A549 (cell line): Measurements from ENCODE around the gene ATG4A.

Source experiments
- CEBPB ChIP-seq, 2 experiments: fragments of >200 bp in 1 of 2; sonication (Bioruptor Twin) in 1 of 2; formaldehyde crosslinking in 1 of 2; IDR thresholded peaks; 2 replicates each; pipeline ENCODE4 v1.6.1; 2012 to 2016
- CHD2 ChIP-seq: fragments of 150-350 bp; IDR thresholded peaks from 2 replicates; pipeline ENCODE4 v1.6.1; 2014; ENCODE audit warnings: low read length; ENCODE audit not compliant: partially characterized antibody
- MYC ChIP-seq: IDR thresholded peaks from 2 replicates; pipeline ENCODE4 v1.6.1; 2012; ENCODE audit warnings: mild to moderate bottlenecking, inconsistent platforms, low read length, improper control_type of control experiment, borderline replicate concordance
- RAD21 ChIP-seq, 2 experiments: fragments of >200 bp in 1 of 2; sonication (Bioruptor Twin) in 1 of 2; formaldehyde crosslinking in 1 of 2; IDR thresholded peaks in 1 of 2; conservative IDR thresholded peaks in 1 of 2; 2 replicates in 1 of 2; 3 replicates in 1 of 2; pipeline ENCODE4 v1.6.1; 2012 to 2018; ENCODE audit warnings: inconsistent platforms in 1 of 2
- TF ChIP-seq, protein P1 (sequence below): fragments of >200 bp; sonication (Bioruptor Twin); formaldehyde crosslinking; IDR thresholded peaks from 3 replicates; pipeline ENCODE4 v1.5.1; 2016
- TF ChIP-seq, protein P2 (sequence below): IDR thresholded peaks from 2 replicates; pipeline ENCODE4 v1.6.1; 2012

DNA sequence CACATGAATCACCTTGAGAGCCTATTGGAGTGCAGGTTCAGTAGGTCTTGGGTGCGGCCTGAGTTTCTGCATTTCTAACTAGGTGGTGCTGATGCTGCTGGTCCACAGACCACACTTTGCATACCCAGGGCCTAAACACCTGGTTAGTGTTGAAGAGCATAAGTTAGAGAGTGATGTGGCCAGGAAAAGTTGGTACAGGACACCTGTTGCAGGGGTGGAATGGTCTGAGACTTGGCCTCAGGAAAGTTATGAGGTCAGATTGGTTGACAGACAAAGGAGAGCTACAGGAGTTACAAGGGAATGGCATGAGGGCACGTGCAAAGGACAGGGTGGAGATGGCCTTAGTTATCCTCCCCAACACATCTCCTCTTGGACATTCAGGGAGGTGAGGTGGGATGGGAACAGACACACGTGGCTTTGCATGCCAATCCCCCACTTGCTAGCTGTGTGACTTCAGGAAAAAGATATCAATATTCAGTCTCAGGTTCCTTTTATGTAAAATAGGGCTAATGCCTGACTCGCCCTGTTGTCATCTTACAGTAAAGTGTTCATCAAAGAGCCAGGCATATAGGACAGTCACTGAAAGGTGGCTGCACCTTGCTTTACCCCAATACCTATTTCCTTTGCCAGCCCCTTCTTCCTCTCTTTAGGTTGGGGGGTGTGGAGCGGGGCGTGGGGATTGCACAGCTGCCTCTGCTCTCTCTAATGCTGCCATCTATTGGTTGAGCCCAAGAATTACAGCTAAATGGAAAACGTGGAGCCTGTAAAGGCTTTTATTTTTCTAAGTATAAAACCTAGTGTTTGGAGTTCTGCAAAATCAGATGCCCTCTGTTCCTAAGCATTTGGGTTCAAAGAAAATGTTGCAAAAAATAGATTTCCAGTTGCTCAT is 47.5 kb downstream of the ATG4A start:
- TF ChIP-seq MYC (no peak), RAD21 (conservative IDR thresholded peaks at IDR 0.05 in 1 of 2, IDR thresholded peaks at IDR 0.05 in 1 of 2) (peak in 1 of 2 experiments; percentile 24; a peak in 2 of 5 replicates), CHD2 (no peak), CEBPB (IDR thresholded peaks at IDR 0.05) (no peak)
- TF ChIP-seq, protein P1, sequence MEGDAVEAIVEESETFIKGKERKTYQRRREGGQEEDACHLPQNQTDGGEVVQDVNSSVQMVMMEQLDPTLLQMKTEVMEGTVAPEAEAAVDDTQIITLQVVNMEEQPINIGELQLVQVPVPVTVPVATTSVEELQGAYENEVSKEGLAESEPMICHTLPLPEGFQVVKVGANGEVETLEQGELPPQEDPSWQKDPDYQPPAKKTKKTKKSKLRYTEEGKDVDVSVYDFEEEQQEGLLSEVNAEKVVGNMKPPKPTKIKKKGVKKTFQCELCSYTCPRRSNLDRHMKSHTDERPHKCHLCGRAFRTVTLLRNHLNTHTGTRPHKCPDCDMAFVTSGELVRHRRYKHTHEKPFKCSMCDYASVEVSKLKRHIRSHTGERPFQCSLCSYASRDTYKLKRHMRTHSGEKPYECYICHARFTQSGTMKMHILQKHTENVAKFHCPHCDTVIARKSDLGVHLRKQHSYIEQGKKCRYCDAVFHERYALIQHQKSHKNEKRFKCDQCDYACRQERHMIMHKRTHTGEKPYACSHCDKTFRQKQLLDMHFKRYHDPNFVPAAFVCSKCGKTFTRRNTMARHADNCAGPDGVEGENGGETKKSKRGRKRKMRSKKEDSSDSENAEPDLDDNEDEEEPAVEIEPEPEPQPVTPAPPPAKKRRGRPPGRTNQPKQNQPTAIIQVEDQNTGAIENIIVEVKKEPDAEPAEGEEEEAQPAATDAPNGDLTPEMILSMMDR = 0 out of 3 replicates have a peak, but pooled peaks have one; percentile 11
- TF ChIP-seq, protein P2, sequence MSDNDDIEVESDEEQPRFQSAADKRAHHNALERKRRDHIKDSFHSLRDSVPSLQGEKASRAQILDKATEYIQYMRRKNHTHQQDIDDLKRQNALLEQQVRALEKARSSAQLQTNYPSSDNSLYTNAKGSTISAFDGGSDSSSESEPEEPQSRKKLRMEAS = no peak
